Activated T-helper 1 cell treated with anti-CD3 and anti-CD28 coated beads, Interleukin-2, amount 50 U/mL, for 16 hours (primary cell): ENCODE measurements around the gene A3GALT2.

Experiments used
- DNase-seq, 2 donors: peaks; one replicate each; pipeline ENCODE4 v3.0.0-alpha.2; 2020; ENCODE audit warnings: low read depth in 1 of 2, low spot score in 1 of 2

A3GALT2 gene

DNA sequence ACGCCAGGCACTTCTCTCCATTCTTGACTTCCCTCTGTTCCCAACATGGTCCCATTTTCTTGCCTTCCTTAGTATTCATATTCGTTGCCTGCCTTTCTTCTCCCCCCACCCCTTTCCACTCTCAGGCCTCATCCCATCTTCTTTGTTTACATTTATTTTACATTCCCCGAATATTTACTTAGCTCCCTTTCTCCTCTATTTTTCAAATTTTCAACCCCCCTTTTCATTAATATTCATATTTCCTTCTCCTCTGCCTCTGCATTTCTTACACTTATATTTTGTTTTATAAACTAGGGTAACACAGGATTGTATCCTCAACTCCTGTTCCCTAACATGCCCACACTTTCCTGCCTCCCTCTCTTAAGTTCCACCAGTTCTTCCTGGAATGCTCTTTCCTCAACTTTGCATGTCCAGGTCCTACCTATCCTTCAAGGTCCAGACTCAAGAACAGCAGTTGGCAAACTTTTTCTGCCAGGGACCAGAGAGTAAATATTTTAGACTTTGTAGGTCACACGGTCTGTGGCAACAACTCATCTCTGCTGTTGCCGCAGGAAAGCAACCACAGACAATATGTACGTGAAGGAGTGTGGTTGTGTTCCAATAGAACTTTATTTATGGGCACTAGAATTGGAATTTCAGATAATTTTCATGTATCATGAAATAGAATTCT, 29.8 kb upstream of the A3GALT2 start:
- no peak for DNase-seq

GRCh38 chr1:33349778-33350610, 29.1 kb upstream of the A3GALT2 start:
- DNase-seq: peak; percentile 52 to 71

DNA sequence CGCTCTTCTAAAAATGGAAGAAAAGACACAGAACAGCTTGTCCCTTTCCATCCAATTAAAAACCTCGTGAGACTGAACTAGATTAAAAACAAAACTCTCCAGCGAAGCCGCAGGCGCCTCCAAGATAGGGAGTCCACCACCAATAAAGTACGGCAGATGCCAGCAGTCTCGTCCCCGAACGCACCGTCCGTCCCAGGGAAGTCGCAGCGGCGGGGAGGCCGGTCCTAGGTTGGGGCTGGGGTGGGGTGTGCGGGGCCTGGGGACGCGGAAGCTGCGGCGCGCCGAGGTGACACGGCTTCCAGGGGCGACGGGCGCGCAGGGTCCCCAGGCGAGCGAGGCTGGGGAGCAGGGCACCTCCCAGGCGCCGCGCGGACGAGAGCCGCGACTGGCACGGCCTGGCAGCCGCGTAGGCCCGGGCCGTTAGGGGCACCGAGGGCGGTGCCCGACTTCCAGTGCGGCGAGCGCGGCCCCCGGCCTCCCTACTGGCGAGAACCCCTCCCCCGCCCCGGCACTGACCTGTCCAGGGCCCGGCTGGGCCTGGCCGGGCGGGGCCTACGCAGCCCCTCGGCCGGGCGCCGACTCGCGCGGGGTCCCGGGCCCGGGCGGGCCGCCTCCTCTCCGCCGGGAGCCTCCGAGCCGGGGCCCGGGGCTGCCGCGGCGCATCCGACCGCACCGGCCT, 28.3 kb upstream of the A3GALT2 start:
- peak; percentile 14 to 24 for DNase-seq

- no peak for DNase-seq
Observed at GRCh38 chr1:33348676-33349080, 27.8 kb upstream of the A3GALT2 start.

DNA sequence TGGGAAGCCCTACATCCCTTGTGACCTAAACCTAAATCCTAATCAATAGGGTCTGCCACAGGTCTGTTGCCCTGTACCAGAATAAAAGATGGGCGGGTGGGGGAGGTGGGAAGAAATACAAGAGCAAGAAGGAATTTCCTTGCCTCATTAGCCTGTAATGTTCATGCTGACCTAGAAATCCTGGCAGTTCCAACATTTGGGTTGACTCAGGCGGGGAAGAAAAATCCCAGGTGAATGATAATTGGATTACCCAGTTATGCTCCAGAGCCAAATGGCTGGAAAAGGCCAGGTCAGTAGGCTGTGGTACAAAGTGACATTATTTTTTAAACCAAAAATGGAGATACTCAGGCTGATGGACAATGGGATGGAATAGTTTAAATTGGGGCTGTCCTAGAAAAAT, 27.3 kb upstream of the A3GALT2 start:
- no peak for DNase-seq

DNA sequence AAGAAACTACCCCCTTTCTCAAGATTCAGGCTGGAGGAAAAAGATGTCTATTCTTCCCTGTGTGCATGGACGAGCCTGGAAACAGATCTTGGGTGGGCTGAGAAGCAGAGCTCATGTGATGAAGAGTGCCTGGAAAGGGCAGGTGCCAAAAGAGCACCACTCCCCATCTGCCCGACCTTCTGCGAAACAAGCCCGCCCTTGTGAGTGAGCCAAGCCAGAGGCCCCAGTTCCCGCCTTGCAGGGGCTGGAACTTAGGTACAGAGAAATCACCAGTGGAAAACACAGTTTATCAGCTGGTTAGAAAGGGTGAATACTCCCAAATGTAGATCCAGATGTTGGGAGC, 26.7 kb upstream of the A3GALT2 start:
- no peak for DNase-seq

DNA sequence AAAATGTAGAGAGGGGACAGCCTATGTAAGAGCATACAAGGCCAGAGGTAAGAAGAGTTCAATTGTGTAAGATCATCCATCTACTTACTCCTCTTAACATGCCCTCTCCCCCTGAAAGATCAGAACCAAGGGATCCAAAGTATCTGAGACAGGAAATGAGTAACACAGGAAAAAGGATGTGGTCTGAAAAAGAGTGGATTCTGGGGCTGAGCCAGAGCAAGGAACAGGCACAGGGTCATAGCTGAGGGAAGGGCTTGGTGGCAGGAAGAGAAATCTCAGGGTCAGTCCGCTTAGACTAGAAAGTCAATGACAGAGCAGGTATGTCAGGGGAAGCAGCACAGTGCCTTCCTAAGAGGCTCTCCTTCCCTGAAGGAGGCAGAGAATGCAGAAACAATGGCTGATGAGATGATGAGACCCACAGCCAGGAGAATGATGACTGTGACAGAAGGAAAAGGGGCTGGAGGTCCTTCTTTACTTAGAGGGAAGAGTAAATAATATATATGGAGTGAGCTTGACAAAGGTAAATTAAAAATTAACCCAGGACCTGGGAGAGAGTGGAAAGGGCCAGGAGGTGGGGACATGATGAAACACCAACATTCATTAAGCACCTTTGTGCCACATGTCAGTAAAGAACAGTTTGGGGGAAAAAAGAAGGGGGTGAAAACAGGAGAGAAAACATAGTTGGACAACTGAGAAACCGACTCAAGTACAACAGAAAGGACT, 26.2 kb upstream of the A3GALT2 start:
- no peak for DNase-seq

DNA sequence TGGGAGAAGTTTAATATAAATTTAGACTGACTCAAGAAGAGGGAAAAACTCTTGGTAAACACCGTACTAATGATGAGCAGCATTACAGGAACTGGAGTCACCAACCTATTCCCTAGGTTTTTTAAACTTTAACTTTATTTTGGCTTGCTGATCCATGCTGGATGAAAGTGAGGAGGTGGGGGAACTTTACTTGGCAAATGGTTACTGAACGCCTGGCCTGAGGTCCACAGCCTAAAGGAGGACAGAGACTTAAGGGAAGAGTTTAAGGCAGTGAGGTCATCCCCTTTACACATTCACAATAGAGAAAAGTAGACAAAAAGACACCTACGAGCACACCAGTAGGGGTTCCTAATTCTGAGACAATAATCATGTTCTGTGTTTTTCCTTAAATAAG, 25.6 kb upstream of the A3GALT2 start:
- DNase-seq: no peak

DNA sequence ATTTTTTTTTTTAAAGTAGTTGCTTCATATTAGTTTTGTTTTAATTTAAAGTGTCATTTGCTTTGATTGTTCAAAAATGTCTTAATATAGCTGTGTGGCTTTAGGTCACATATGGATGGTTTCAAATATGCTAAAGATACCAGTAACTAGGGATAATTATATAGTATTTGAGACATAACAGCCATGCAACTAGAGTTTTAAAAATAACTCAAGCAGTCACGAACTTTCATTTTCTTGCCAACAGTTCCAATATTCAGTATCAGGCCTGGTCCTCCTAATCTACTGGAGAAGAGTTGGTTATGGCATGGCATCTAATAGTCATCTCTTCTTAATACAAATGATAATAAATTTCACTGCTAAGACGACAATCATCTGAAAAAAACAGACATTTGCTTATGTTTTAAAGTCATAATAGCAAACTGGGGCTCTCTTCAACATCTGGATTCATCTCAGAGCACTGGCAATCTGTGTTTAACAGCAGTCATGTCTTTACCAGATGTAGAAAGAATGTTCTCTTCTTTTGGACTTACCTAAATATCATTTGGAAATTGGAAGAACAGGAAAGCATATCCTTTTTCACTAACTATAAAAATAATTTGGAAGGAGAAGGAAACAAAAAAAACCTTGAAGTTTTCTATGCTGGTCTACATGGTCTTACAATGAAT, 24.1 kb upstream of the A3GALT2 start:
- DNase-seq: no peak

- DNase-seq: no peak
Observed at GRCh38 chr1:33343539-33343938, 22.6 kb upstream of the A3GALT2 start.

DNA sequence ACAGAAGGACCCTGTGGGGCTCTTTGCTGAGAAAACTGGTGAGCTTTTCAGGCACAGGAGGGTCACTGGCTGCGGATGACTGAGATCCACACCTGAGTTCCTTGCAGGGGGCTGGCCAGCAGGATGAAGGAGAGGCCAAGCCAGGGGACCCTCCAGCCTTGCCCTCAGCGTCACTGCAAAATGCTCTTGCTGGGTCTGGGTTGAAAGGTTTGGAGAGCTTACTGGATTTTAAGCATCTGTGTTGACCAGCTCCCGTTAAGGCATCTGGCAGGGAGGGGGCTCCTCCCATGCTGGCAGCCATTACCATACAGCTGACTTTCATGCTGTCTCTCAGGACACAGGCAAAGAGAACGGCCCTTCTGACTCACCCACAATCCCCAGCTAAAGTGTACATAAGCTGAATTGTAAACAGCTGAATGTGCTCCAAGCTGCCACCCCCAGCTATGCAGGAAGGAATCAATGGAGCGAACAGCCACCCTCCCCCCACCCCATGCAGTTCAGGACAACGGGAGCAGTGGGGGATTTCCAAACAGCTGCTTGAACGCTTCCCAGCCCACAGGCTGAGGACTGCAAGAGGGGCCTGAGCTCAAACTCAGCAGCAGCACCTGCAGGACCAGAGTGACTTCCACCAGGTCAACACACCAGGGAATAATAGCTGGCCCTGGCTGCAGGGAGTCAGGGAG, 21.3 kb upstream of the A3GALT2 start:
- no peak for DNase-seq

GRCh38 chr1:33341190-33341589, 20.3 kb upstream of the A3GALT2 start:
- no peak for DNase-seq

GRCh38 chr1:33339413-33339812, 18.5 kb upstream of the A3GALT2 start:
- DNase-seq: no peak

- no peak for DNase-seq
Observed at GRCh38 chr1:33338440-33339211, 17.7 kb upstream of the A3GALT2 start.

DNA sequence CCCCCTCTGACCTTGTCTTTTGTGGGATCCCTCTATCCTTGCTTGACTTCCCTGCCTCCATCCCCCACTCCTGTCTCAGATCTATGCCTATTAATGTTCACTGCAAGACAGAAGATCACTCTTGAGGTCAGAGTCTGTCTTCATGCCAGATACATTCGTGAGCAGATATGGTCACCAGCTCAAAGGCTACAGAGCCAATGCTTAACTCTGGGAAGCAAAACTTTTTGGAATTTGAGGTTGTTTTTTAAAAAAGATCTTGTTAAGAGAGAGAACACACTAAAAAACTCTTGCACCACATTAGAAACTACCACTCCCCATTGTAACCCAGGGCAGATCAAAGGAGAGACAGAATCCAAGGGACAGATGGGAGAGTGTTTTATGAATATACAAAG, 17.1 kb upstream of the A3GALT2 start:
- DNase-seq: no peak

- DNase-seq: no peak
Observed at GRCh38 chr1:33337441-33337840, 16.5 kb upstream of the A3GALT2 start.

DNA sequence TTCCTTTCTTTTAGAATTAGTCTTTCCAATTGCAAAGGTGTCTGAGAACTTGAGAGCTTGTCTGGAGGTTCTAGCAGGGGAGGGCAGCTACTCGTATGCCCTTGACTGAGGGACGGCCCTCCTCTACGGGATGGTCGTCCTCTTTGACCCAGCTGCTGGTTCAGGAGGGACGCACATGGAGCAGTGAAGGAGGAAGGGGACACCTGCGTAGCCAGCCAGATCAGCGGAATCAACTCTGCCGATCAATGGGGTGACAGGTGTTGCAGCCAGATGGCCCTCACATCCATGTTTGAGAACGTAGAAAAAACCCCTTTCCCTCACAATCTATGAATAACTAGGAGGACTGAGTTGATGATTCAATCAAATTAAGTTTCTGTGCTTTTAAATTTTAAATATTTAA, 15.7 kb upstream of the A3GALT2 start:
- no peak for DNase-seq

- DNase-seq: no peak
Observed at GRCh38 chr1:33335020-33335419, 14.1 kb upstream of the A3GALT2 start.

DNA sequence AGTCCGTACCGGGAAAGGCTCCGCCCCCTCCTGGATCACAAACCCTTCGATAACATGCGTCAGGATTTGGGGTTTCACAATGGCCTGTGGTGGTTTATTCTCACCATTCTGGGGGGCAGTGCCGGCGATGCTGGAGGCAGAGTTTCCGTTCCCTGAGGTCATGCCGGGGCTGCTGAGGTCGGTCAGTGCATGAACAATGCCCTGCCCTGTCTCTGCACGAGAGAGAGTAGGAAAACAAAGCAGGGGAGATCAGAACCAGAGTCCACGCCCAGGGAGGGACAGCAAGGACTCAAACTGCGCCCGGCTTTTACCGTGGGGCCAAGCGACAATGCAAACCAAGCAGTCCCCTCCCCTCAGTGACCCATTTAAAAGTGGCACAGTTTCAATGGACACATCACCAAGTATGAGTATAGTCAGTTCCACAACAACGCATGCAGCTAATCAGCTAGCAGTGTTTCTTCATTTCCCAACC, 13.2 kb upstream of the A3GALT2 start:
- no peak for DNase-seq

DNA sequence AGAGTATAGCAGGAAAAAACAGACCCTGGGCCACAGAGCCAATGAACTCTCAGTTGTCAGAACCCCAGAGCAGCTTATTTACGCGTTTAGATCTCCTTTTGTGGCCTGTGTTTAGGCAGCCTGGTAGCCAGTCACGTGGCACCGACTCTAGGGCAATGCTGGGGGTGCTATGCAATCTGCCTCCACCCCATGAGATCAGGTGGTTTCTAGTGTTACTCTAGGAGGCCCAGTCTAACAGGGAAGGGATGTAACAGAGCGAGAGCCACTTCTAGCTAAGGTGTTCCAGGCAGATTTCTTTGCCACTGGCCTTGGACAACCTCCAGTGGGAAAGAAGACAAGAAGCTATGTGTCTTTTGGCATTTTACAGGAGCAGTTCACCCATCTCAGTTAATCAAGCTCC, 12.0 kb upstream of the A3GALT2 start:
- DNase-seq: no peak
